ENCODE measurements around the gene HAL.

DNA sequence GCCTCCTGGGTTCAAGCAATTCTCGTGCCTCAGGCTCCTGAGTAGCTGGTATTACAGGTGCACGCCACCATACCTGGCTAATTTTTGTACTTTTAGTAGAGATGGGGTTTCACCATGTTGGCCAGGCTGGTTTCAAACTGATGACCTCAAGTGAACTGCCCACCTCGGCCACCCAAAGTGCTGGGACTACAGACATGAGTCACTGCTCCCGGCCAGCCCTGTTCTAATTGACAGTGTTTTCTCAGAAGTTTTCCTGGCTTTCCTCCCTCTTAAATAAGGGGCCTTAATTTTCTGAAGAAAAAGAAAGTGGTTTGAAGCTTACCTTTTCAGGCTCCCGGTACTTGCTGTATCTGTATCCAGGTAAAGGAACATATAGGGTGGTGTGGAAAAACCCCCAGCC is 1.7 kb downstream of the HAL start:
- TF ChIP-seq, protein P1, sequence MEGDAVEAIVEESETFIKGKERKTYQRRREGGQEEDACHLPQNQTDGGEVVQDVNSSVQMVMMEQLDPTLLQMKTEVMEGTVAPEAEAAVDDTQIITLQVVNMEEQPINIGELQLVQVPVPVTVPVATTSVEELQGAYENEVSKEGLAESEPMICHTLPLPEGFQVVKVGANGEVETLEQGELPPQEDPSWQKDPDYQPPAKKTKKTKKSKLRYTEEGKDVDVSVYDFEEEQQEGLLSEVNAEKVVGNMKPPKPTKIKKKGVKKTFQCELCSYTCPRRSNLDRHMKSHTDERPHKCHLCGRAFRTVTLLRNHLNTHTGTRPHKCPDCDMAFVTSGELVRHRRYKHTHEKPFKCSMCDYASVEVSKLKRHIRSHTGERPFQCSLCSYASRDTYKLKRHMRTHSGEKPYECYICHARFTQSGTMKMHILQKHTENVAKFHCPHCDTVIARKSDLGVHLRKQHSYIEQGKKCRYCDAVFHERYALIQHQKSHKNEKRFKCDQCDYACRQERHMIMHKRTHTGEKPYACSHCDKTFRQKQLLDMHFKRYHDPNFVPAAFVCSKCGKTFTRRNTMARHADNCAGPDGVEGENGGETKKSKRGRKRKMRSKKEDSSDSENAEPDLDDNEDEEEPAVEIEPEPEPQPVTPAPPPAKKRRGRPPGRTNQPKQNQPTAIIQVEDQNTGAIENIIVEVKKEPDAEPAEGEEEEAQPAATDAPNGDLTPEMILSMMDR (IDR thresholded peaks at IDR 0.05) = no peak
- no peak for TF ChIP-seq EZH2 (IDR thresholded peaks at IDR 0.05; ENCODE audit: borderline replicate concordance, insufficient read depth, low read depth, low read length, poor library complexity, severe bottlenecking)
